NT2/D1 (cell line): ENCODE results near the gene TRIM49.
"Not testable (repeated sequence)": the region's sequence is repeated elsewhere in the genome, so short reads cannot be mapped to it uniquely, and the experiment has no call there.

Experiments used
- DNase-seq: peaks from one replicate; pipeline ENCODE4 v3.0.0-alpha.2; 2011; ENCODE audit warnings: low read depth, low spot score
- H3K27me3 ChIP-seq: 2 replicates; pipeline ENCODE4 v1.6.0; 2011; ENCODE audit warnings: mild to moderate bottlenecking; ENCODE audit not compliant: insufficient read length, insufficient read depth
- H3K36me3 ChIP-seq: 2 replicates; pipeline ENCODE4 v1.6.1; 2011; ENCODE audit warnings: mild to moderate bottlenecking, low read length, mixed read lengths; ENCODE audit not compliant: insufficient read depth, insufficient read length
- H3K4me1 ChIP-seq: 2 replicates; pipeline ENCODE4 v1.5.1; 2011; ENCODE audit not compliant: insufficient read depth, insufficient read length
- H3K4me3 ChIP-seq: 2 replicates; pipeline ENCODE4 v1.5.1; 2011; ENCODE audit warnings: low read depth; ENCODE audit not compliant: insufficient read length
- H3K9ac ChIP-seq: 2 replicates; pipeline ENCODE4 v1.6.0; 2011; ENCODE audit warnings: low read depth; ENCODE audit not compliant: insufficient read length
- H3K9me3 ChIP-seq: 2 replicates; pipeline ENCODE4 v1.5.1; 2011; ENCODE audit warnings: mild to moderate bottlenecking, low read length; ENCODE audit not compliant: insufficient read depth

The TRIM49 gene

GRCh38 chr11:89808475-89808874 is at the start of gene TRIM49:
TSS of gene TRIM49 (minus strand) at chr11:89808575. CDS start at chr11:89804469, 4,106 bp downstream.
- not testable (repeated sequence) for H3K9ac ChIP-seq, H3K36me3 ChIP-seq, H3K4me3 ChIP-seq, DNase-seq, H3K27me3 ChIP-seq, H3K9me3 ChIP-seq, H3K4me1 ChIP-seq

DNA sequence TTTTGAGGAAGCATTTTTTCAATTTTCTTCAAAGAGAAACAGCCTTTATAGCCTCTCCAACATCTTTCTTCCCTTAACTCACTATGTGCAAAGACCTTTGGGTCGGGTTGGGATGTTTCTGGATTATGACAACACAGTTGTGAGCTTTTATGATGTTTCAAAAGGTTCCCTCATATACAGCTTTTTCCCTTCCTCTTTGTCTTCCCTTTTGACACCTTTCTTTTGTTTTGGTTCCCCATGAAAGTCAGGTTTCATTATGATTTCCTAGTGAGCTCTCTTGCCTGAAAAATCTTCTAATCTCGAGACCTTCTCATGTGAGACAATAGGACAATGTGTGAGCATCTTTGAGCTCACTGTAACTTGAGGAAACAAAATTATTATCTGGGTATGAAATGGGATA is 18.3 kb upstream of the TRIM49 start:
- H3K9me3 ChIP-seq, H3K9ac ChIP-seq, H3K4me3 ChIP-seq, H3K27me3 ChIP-seq, H3K36me3 ChIP-seq, DNase-seq, H3K4me1 ChIP-seq: not testable (repeated sequence)

DNA sequence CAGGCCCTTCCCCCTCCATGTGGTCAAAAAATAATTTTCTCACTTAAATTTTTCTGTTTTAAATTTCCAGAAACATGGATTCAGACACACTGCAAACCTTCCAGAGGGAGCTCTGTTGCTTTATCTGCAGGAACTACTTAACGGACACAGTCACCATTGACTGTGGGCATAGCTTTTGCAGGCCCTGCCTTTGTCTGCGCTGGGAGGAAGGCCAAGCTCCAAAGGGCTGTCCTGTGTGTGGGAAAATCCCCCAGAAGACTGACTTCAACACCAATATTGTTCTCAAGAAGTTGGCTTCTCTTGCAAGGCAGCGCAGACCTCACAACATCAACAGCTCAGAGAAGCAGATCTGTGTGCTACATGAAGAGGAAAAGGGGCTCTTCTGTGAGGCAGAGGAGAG is 11.6 kb upstream of the TRIM49 start:
- not testable (repeated sequence) for H3K27me3 ChIP-seq, H3K4me1 ChIP-seq

GRCh38 chr11:89813535-89813934 is 5.2 kb upstream of the TRIM49 start:
- H3K4me1 ChIP-seq, H3K36me3 ChIP-seq: not testable (repeated sequence)

More for the DNA sequence above, 11.6 kb upstream of the TRIM49 start:
- H3K4me3 ChIP-seq, H3K9me3 ChIP-seq, H3K36me3 ChIP-seq, H3K9ac ChIP-seq, DNase-seq: not testable (repeated sequence)

GRCh38 chr11:89787506-89788063 is 20.8 kb downstream of the TRIM49 start:
- not testable (repeated sequence) for H3K9ac ChIP-seq, H3K4me3 ChIP-seq, H3K36me3 ChIP-seq, H3K4me1 ChIP-seq, DNase-seq, H3K9me3 ChIP-seq, H3K27me3 ChIP-seq

More at GRCh38 chr11:89813535-89813934, 5.2 kb upstream of the TRIM49 start:
- not testable (repeated sequence) for DNase-seq, H3K9me3 ChIP-seq, H3K9ac ChIP-seq, H3K4me3 ChIP-seq, H3K27me3 ChIP-seq

DNA sequence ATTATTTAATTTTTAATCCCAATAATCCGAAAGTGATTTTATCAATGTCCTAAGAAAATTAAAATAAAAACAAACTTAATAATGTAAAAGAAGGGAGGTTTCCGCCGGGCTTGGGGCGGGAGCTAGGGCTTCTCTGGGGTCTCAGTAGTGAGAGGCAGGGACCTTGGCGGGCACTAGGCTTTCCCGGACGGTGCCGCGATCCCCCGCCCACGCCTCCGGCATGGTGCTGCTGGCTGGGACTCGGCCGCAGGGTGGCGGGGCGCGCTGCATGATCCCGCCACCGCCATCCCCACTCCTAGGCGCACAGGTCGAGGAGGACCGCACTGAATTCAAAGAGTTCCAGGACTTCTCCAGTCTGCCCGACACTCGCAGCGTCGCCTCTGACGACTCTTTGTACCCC is 22.6 kb downstream of the TRIM49 start:
- not testable (repeated sequence) for H3K36me3 ChIP-seq, H3K4me3 ChIP-seq, H3K27me3 ChIP-seq, H3K9ac ChIP-seq, H3K9me3 ChIP-seq, DNase-seq, H3K4me1 ChIP-seq

DNA sequence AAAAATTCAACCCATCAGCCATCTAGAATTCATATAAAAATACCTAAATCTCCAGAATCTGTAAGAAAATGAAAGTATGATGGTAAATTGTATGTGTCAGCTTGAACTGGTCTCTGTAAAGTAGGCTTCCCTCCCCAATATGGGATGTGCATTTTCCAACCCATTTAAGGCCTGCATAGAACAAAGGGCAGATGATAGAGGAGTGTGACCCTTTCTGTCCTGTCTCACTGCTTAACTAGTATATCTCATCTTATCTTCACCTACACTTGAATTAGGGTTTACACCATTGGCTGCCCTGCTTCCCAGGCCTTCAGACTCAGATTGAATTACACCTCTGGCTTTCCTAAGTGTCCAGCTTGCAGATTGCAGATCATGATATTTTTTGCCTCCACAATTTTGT is 57.6 kb downstream of the TRIM49 start:
- H3K9ac ChIP-seq, H3K9me3 ChIP-seq, H3K4me3 ChIP-seq, DNase-seq, H3K4me1 ChIP-seq, H3K27me3 ChIP-seq, H3K36me3 ChIP-seq: not testable (repeated sequence)
